ENCODE data around the gene THTPA. TPM values are rescaled to one million over a fixed set of nuclear protein-coding genes. Genes with fewer than 3 reads are reported as not detected.
"Not testable (repeated sequence)": the region's sequence is repeated elsewhere in the genome, so short reads cannot be mapped to it uniquely, and the experiment has no call there.

The THTPA gene
- total RNA-seq, 2 donors from 2014 or later: 10.0 to 13.6 TPM

GRCh38 chr14:23524954-23525353 is 31.1 kb upstream of the THTPA start:
- Mint-ChIP-seq H3K4me3 (no peak overlapping the region), H3K27me3 (no peaks in the 10 kb centered on the region), H3K36me3 (ENCODE audit: low read depth) (peaks cover 2% of the 10 kb centered on the region), H3K4me1 (peaks cover 6% of the 10 kb centered on the region), H3K27ac (no peak overlapping the region)
- no peaks in the 10 kb centered on the region for H3K9me3 ChIP-seq (ENCODE audit: control insufficient read depth, low read length, poor library complexity, severe bottlenecking)
- no peak for ATAC-seq
- no peak for DNase-seq

- Mint-ChIP-seq H3K27me3 (no peaks in the 10 kb centered on the region), H3K27ac (no peak overlapping the region), H3K36me3 (ENCODE audit: low read depth) (peaks cover 2% of the 10 kb centered on the region), H3K4me1 (peaks cover 9% of the 10 kb centered on the region), H3K4me3 (no peak overlapping the region)
- DNase-seq: no peak
- no peaks in the 10 kb centered on the region for H3K9me3 ChIP-seq (ENCODE audit: control insufficient read depth, low read length, poor library complexity, severe bottlenecking)
- no peak for ATAC-seq
Measured at GRCh38 chr14:23525611-23526010, 30.5 kb upstream of the THTPA start.

- no peak for ATAC-seq
- Mint-ChIP-seq H3K4me3 (no peak overlapping the region), H3K4me1 (peaks cover 11% of the 10 kb centered on the region), H3K36me3 (ENCODE audit: low read depth) (no peaks in the 10 kb centered on the region), H3K27me3 (no peaks in the 10 kb centered on the region), H3K27ac (peak overlapping the region; percentile 29)
- DNase-seq: no peak
- H3K9me3 ChIP-seq (ENCODE audit: control insufficient read depth, low read length, poor library complexity, severe bottlenecking): no peaks in the 10 kb centered on the region
Measured at GRCh38 chr14:23528555-23528954, 27.5 kb upstream of the THTPA start.

GRCh38 chr14:23529016-23529415 is 27.1 kb upstream of the THTPA start:
- Mint-ChIP-seq H3K4me3 (no peak overlapping the region), H3K27ac (no peak overlapping the region), H3K4me1 (peaks cover 11% of the 10 kb centered on the region), H3K27me3 (no peaks in the 10 kb centered on the region), H3K36me3 (ENCODE audit: low read depth) (no peaks in the 10 kb centered on the region)
- DNase-seq (no peak), ATAC-seq (no peak)
- H3K9me3 ChIP-seq (ENCODE audit: control insufficient read depth, low read length, poor library complexity, severe bottlenecking): no peaks in the 10 kb centered on the region

- no peak for ATAC-seq
- Mint-ChIP-seq H3K36me3 (ENCODE audit: low read depth) (no peaks in the 10 kb centered on the region), H3K4me3 (no peak overlapping the region), H3K27me3 (no peaks in the 10 kb centered on the region), H3K4me1 (peaks cover 11% of the 10 kb centered on the region), H3K27ac (no peak overlapping the region)
- no peak for DNase-seq
- H3K9me3 ChIP-seq (ENCODE audit: control insufficient read depth, low read length, poor library complexity, severe bottlenecking): no peaks in the 10 kb centered on the region
Measured at GRCh38 chr14:23530375-23531055, 25.6 kb upstream of the THTPA start.

GRCh38 chr14:23531391-23531790 is 24.7 kb upstream of the THTPA start:
- no peaks in the 10 kb centered on the region for H3K27me3 Mint-ChIP-seq
- H3K36me3 Mint-ChIP-seq (ENCODE audit: low read depth): no peaks in the 10 kb centered on the region
- no peaks in the 10 kb centered on the region for H3K9me3 ChIP-seq (ENCODE audit: control insufficient read depth, low read length, poor library complexity, severe bottlenecking)
- H3K4me1 Mint-ChIP-seq: peaks cover 11% of the 10 kb centered on the region
- no peak overlapping the region for H3K4me3 Mint-ChIP-seq
- DNase-seq: no peak
- no peak for ATAC-seq
- no peak overlapping the region for H3K27ac Mint-ChIP-seq

- Mint-ChIP-seq H3K4me1 (peaks cover 11% of the 10 kb centered on the region), H3K4me3 (no peak overlapping the region), H3K36me3 (ENCODE audit: low read depth) (no peaks in the 10 kb centered on the region), H3K27ac (no peak overlapping the region), H3K27me3 (no peaks in the 10 kb centered on the region)
- no peaks in the 10 kb centered on the region for H3K9me3 ChIP-seq (ENCODE audit: control insufficient read depth, low read length, poor library complexity, severe bottlenecking)
- DNase-seq: no peak
- ATAC-seq: no peak
Measured at GRCh38 chr14:23532658-23533057, 23.4 kb upstream of the THTPA start.

GRCh38 chr14:23533652-23534435 is 22.2 kb upstream of the THTPA start:
- Mint-ChIP-seq H3K27me3 (no peaks in the 10 kb centered on the region), H3K4me1 (peaks cover 11% of the 10 kb centered on the region), H3K27ac (no peak overlapping the region), H3K36me3 (ENCODE audit: low read depth) (no peaks in the 10 kb centered on the region), H3K4me3 (no peak overlapping the region)
- ATAC-seq (no peak), DNase-seq (no peak)
- no peaks in the 10 kb centered on the region for H3K9me3 ChIP-seq (ENCODE audit: control insufficient read depth, low read length, poor library complexity, severe bottlenecking)

GRCh38 chr14:23535943-23536342 is 20.1 kb upstream of the THTPA start:
- DNase-seq (no peak), ATAC-seq (no peak)
- no peaks in the 10 kb centered on the region for H3K36me3 Mint-ChIP-seq (ENCODE audit: low read depth)
- no peaks in the 10 kb centered on the region for H3K9me3 ChIP-seq (ENCODE audit: control insufficient read depth, low read length, poor library complexity, severe bottlenecking)
- no peaks in the 10 kb centered on the region for H3K27me3 Mint-ChIP-seq
- peaks cover 13% of the 10 kb centered on the region for H3K4me1 Mint-ChIP-seq
- peak overlapping the region; percentile 19 for H3K27ac Mint-ChIP-seq
- no peak overlapping the region for H3K4me3 Mint-ChIP-seq

- no peaks in the 10 kb centered on the region for H3K36me3 Mint-ChIP-seq (ENCODE audit: low read depth)
- DNase-seq (no peak), ATAC-seq (no peak)
- H3K4me3 Mint-ChIP-seq: no peak overlapping the region
- H3K9me3 ChIP-seq (ENCODE audit: control insufficient read depth, low read length, poor library complexity, severe bottlenecking): no peaks in the 10 kb centered on the region
- no peaks in the 10 kb centered on the region for H3K27me3 Mint-ChIP-seq
- H3K4me1 Mint-ChIP-seq: peaks cover 11% of the 10 kb centered on the region
- H3K27ac Mint-ChIP-seq: no peak overlapping the region
Measured at GRCh38 chr14:23536494-23536893, 19.6 kb upstream of the THTPA start.

- not testable (repeated sequence) for ATAC-seq; H3K27me3 Mint-ChIP-seq; H3K36me3 Mint-ChIP-seq (ENCODE audit: low read depth); H3K4me3 Mint-ChIP-seq; H3K9me3 ChIP-seq (ENCODE audit: control insufficient read depth, low read length, poor library complexity, severe bottlenecking); H3K27ac Mint-ChIP-seq; DNase-seq
- H3K4me1 Mint-ChIP-seq: peaks cover 13% of the 10 kb centered on the region
Measured at GRCh38 chr14:23536906-23537305, 19.2 kb upstream of the THTPA start.

- H3K27ac Mint-ChIP-seq: no peak overlapping the region
- no peak for DNase-seq
- peaks cover 8% of the 10 kb centered on the region for H3K27me3 Mint-ChIP-seq
- peaks cover 4% of the 10 kb centered on the region for H3K36me3 Mint-ChIP-seq (ENCODE audit: low read depth)
- ATAC-seq: no peak
- peaks cover 13% of the 10 kb centered on the region for H3K4me1 Mint-ChIP-seq
- no peaks in the 10 kb centered on the region for H3K9me3 ChIP-seq (ENCODE audit: control insufficient read depth, low read length, poor library complexity, severe bottlenecking)
- no peak overlapping the region for H3K4me3 Mint-ChIP-seq
Measured at GRCh38 chr14:23537351-23538049, 18.6 kb upstream of the THTPA start.

GRCh38 chr14:23538050-23538718 is 17.9 kb upstream of the THTPA start:
- Mint-ChIP-seq H3K4me3 (no peak overlapping the region), H3K27ac (no peak overlapping the region), H3K36me3 (ENCODE audit: low read depth) (peaks cover 4% of the 10 kb centered on the region), H3K4me1 (peaks cover 13% of the 10 kb centered on the region), H3K27me3 (peaks cover 8% of the 10 kb centered on the region)
- no peak for DNase-seq
- no peaks in the 10 kb centered on the region for H3K9me3 ChIP-seq (ENCODE audit: control insufficient read depth, low read length, poor library complexity, severe bottlenecking)
- no peak for ATAC-seq

All from T-helper 17 cell (primary cell).